H1 (cell line): ENCODE data around the gene NAB1. TPM values are rescaled to one million over a fixed set of nuclear protein-coding genes. Genes with fewer than 3 reads are reported as not detected.

Experiments used
- polyA plus RNA-seq, 7 experiments: library from polyadenylated mRNA; depleted of rRNA in 3 of 7; stranded (reverse) in 5 of 7; unstranded in 2 of 7; fragments of >200 nt in 5 of 7; fragments of 200-250 nt in 2 of 7; gene quantifications; 1 replicate in 5 of 7; 2 replicates in 1 of 7; 4 replicates in 1 of 7; pipeline versions ENCODE4 v1.2.1 to v1.2.3, GENCODE V29; 2011 to 2013; ENCODE audit warnings: missing spikeins in 2 of 7, mixed read lengths in 2 of 7
- total RNA-seq: library from RNA; stranded (reverse); fragmentation: NEBNext Ultra II Directional; extraction: Animal tissue kit (Norgen Biotek cat#: 25700); gene quantifications from 2 replicates; pipeline ENCODE4 v1.2.1, GENCODE V29; 2021
- TF ChIP-seq, protein P1 (sequence below): fragments of 300-600 bp; sonication (generic); IDR thresholded peaks from 2 replicates; pipeline ENCODE4 v1.7.1; 2012; ENCODE audit warnings: low read length, moderate library complexity, mild to moderate bottlenecking, inconsistent platforms; ENCODE audit not compliant: insufficient replicate concordance

Gene NAB1
- total and polyA plus RNA-seq, 2 of the 8 experiments (the other 6 are each of a cell fraction or from before 2014, with no cell fraction given) = 8.5 to 28.6 TPM

DNA sequence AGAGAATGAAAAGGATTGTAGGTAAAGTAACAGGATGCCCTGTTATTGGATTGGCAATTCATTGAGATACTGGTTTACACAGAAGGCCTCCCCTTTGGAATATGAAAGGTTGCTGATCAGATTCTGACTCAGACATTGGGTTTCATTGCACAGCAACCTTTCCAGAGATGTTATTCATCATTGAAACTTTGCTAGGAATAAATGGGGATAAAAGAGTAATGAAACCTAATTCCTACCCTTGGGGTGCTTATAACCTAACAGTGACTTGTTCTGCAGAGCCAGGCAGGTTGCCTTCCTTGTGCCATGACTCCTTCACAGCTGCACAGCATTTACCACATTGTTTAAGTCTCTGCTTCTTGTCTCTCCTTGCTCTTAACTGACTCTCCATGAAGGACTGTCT is 5.0 kb downstream of the NAB1 start (continued):
- TF ChIP-seq, protein P1, sequence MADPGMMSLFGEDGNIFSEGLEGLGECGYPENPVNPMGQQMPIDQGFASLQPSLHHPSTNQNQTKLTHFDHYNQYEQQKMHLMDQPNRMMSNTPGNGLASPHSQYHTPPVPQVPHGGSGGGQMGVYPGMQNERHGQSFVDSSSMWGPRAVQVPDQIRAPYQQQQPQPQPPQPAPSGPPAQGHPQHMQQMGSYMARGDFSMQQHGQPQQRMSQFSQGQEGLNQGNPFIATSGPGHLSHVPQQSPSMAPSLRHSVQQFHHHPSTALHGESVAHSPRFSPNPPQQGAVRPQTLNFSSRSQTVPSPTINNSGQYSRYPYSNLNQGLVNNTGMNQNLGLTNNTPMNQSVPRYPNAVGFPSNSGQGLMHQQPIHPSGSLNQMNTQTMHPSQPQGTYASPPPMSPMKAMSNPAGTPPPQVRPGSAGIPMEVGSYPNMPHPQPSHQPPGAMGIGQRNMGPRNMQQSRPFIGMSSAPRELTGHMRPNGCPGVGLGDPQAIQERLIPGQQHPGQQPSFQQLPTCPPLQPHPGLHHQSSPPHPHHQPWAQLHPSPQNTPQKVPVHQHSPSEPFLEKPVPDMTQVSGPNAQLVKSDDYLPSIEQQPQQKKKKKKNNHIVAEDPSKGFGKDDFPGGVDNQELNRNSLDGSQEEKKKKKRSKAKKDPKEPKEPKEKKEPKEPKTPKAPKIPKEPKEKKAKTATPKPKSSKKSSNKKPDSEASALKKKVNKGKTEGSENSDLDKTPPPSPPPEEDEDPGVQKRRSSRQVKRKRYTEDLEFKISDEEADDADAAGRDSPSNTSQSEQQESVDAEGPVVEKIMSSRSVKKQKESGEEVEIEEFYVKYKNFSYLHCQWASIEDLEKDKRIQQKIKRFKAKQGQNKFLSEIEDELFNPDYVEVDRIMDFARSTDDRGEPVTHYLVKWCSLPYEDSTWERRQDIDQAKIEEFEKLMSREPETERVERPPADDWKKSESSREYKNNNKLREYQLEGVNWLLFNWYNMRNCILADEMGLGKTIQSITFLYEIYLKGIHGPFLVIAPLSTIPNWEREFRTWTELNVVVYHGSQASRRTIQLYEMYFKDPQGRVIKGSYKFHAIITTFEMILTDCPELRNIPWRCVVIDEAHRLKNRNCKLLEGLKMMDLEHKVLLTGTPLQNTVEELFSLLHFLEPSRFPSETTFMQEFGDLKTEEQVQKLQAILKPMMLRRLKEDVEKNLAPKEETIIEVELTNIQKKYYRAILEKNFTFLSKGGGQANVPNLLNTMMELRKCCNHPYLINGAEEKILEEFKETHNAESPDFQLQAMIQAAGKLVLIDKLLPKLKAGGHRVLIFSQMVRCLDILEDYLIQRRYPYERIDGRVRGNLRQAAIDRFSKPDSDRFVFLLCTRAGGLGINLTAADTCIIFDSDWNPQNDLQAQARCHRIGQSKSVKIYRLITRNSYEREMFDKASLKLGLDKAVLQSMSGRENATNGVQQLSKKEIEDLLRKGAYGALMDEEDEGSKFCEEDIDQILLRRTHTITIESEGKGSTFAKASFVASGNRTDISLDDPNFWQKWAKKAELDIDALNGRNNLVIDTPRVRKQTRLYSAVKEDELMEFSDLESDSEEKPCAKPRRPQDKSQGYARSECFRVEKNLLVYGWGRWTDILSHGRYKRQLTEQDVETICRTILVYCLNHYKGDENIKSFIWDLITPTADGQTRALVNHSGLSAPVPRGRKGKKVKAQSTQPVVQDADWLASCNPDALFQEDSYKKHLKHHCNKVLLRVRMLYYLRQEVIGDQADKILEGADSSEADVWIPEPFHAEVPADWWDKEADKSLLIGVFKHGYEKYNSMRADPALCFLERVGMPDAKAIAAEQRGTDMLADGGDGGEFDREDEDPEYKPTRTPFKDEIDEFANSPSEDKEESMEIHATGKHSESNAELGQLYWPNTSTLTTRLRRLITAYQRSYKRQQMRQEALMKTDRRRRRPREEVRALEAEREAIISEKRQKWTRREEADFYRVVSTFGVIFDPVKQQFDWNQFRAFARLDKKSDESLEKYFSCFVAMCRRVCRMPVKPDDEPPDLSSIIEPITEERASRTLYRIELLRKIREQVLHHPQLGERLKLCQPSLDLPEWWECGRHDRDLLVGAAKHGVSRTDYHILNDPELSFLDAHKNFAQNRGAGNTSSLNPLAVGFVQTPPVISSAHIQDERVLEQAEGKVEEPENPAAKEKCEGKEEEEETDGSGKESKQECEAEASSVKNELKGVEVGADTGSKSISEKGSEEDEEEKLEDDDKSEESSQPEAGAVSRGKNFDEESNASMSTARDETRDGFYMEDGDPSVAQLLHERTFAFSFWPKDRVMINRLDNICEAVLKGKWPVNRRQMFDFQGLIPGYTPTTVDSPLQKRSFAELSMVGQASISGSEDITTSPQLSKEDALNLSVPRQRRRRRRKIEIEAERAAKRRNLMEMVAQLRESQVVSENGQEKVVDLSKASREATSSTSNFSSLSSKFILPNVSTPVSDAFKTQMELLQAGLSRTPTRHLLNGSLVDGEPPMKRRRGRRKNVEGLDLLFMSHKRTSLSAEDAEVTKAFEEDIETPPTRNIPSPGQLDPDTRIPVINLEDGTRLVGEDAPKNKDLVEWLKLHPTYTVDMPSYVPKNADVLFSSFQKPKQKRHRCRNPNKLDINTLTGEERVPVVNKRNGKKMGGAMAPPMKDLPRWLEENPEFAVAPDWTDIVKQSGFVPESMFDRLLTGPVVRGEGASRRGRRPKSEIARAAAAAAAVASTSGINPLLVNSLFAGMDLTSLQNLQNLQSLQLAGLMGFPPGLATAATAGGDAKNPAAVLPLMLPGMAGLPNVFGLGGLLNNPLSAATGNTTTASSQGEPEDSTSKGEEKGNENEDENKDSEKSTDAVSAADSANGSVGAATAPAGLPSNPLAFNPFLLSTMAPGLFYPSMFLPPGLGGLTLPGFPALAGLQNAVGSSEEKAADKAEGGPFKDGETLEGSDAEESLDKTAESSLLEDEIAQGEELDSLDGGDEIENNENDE = no peak
